ENCODE results near the gene ZNF518A.

ZNF518A gene

DNA sequence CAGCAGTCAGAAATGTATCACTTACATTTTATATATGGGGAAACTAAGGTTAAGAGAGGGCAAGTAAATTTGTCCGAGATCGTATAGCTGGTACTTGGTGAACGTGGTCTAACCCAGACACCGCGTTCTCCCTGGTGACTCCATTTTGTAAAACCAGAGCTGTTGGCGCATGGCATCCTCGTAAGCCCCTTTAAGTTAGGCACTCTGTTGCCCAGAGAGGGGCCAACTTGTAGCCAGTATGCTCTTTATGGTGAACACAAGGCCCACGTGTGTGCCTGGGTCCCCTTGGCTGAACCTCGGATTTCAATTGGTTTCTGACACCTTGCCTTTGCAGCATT, 39.7 kb upstream of the ZNF518A start:
- no peak for TF ChIP-seq CTCF (IDR thresholded peaks at IDR 0.05; ENCODE audit: low read depth, low read length)
- no peak for DNase-seq (ENCODE audit: low read depth in 2 of 2)
- H3K4me3 ChIP-seq (replicated peaks in 1 of 2; ENCODE audit: low read depth in 2 of 2, low read length in 2 of 2) = peak overlapping the region; percentile 72 to 81

- TF ChIP-seq CTCF (IDR thresholded peaks at IDR 0.05; ENCODE audit: low read depth, low read length) = no peak
- H3K4me3 ChIP-seq (replicated peaks in 1 of 2; ENCODE audit: low read depth in 2 of 2, low read length in 2 of 2) = no peak overlapping the region
- no peak for DNase-seq (ENCODE audit: low read depth in 2 of 2)
These were observed 36.9 kb upstream of the ZNF518A start for GRCh38 chr10:96092999-96093767.

- no peak for DNase-seq (ENCODE audit: low read depth in 2 of 2)
- no peak overlapping the region for H3K4me3 ChIP-seq (replicated peaks in 1 of 2; ENCODE audit: low read depth in 2 of 2, low read length in 2 of 2)
- no peak for TF ChIP-seq CTCF (IDR thresholded peaks at IDR 0.05; ENCODE audit: low read depth, low read length)
These were observed 36.1 kb upstream of the ZNF518A start for GRCh38 chr10:96093948-96094347.

DNA sequence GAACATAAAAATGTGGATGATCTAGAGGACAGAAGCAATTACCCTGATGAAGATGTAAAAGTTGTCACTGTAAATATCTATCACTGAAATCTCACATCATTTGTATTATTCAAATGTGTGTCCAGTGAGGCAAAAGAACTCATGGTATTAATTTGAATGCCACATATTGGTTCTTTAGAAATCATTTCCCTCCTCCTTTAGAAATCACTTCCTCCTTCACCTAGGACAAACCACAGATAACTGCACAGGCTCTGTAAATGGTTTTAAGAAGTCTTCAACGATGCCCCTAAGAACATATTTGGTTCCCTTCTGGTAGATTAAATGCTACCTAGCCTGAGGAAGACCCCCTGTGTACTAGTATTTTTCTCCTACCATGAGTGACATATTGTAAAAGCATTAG, 33.1 kb upstream of the ZNF518A start:
- DNase-seq (ENCODE audit: low read depth in 2 of 2) = no peak

GRCh38 chr10:96097865-96098264, 32.2 kb upstream of the ZNF518A start:
- no peak for DNase-seq (ENCODE audit: low read depth in 2 of 2)
- TF ChIP-seq CTCF (IDR thresholded peaks at IDR 0.05; ENCODE audit: low read depth, low read length) = no peak
- no peak overlapping the region for H3K4me3 ChIP-seq (replicated peaks in 1 of 2; ENCODE audit: low read depth in 2 of 2, low read length in 2 of 2)

More for the DNA sequence above, 33.1 kb upstream of the ZNF518A start:
- no peak for TF ChIP-seq CTCF (IDR thresholded peaks at IDR 0.05; ENCODE audit: low read depth, low read length)
- H3K4me3 ChIP-seq (replicated peaks in 1 of 2; ENCODE audit: low read depth in 2 of 2, low read length in 2 of 2) = no peak overlapping the region

DNA sequence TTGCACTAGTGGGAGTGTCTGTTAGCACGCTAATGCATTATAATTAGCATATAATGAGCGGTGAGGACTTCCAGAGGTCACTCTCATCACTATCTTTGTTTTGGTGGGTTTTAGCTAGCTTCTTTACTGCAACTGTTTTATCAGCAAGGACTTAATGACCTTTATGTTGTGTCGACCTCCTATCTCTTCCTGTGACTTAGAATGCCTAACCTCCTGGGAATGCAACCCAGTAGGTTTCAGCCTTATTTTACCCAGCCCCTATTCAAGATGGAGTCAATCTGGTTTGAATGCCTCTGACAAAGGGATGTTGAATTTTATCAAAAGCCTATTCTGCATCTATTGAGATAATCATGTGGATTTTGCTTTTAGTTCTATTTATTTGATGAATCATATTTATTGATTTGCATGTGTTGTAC, 22.5 kb upstream of the ZNF518A start:
- TF ChIP-seq CTCF (IDR thresholded peaks at IDR 0.05; ENCODE audit: low read depth, low read length) = no peak
- no peak for DNase-seq (ENCODE audit: low read depth in 2 of 2)
- H3K4me3 ChIP-seq (replicated peaks in 1 of 2; ENCODE audit: low read depth in 2 of 2, low read length in 2 of 2) = no peak overlapping the region

DNA sequence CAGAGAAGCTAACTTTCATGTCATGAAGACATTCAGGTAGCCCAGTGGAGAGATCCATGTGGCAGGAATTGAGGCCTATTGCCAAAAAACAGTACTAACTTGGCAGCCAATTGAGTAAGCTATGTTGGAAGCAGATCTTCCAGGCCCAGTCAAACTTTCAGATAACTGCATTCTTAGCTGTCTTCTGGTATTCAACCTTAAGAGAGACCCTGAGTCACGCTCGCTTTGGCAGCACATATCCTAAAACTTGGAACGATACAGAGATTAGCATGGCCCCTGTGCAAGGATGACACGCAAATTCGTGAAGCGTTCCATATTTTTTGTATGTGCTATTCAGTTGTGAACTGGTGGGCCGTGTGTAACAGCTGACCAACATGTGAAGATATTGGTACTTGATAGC, 17.6 kb upstream of the ZNF518A start:
- TF ChIP-seq CTCF (IDR thresholded peaks at IDR 0.05; ENCODE audit: low read depth, low read length) = no peak
- H3K4me3 ChIP-seq (replicated peaks in 1 of 2; ENCODE audit: low read depth in 2 of 2, low read length in 2 of 2) = no peak overlapping the region
- DNase-seq (ENCODE audit: low read depth in 2 of 2) = peak; percentile 9 to 58
